ENCODE measurements around the gene OLFM4.

DNA sequence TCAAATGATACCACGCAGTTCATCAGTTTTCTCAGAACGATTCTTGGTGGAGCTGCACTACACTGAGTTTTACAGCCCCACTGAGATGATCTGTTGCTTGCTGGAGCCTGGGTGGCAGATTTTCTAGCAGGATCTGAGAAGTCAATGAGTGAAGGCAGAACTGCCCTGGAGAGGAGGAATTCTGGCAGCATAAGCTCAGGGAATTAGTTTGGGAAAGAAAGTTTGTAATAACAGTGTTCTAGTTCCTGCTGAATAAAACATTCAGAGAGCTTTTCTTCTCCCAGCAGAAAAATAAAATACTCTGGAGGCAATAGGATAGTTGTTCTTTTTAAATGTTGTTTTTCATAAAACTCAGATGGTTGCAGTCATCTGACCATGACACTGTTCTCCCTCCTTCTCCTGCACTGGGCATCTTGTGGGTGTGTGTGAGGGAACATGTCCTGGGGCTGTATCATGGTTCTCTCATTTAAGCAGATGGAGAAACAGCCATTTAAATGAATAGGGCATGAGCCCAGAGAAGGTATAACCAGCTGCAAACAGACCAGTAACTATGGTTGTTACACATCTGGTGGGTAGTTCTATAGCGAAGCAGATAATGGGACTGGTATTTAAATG, 29.6 kb downstream of the OLFM4 start:
- no peak for TF ChIP-seq CTCF (IDR thresholded peaks at IDR 0.05)
- TF ChIP-seq POLR2A (IDR thresholded peaks at IDR 0.05), result no peak
- no peak for TF ChIP-seq EP300 (IDR thresholded peaks at IDR 0.05)
